Osteoblast (primary cell): ENCODE results near the gene FARP1. TPM values are rescaled to one million over a fixed set of nuclear protein-coding genes. Genes with fewer than 3 reads are reported as not detected.
A peak's percentile ranks its signal among the peaks of the same experiment; 100 is the strongest.

Source experiments
- DNase-seq: peaks from one replicate; pipeline ENCODE4 v3.0.0; 2011; ENCODE audit warnings: low spot score, mixed read lengths; ENCODE audit not compliant: insufficient read length; ENCODE audit errors: missing footprints
- H2AFZ ChIP-seq: 2 replicates; pipeline ENCODE4 v1.6.0; 2011; ENCODE audit warnings: mild to moderate bottlenecking, low read length
- H3K27ac ChIP-seq: 2 replicates; pipeline ENCODE4 v1.5.1; 2011; ENCODE audit warnings: mild to moderate bottlenecking, low read depth, low read length, moderate library complexity
- H3K27me3 ChIP-seq: 2 replicates; pipeline ENCODE4 v1.6.0; 2012; ENCODE audit warnings: mild to moderate bottlenecking, control low read depth, inconsistent platforms, low read length, moderate library complexity; ENCODE audit not compliant: insufficient read depth
- H3K36me3 ChIP-seq: 2 replicates; pipeline ENCODE4 v1.5.1; 2011; ENCODE audit warnings: mild to moderate bottlenecking, low read length, control low read depth, moderate library complexity; ENCODE audit not compliant: insufficient read depth
- H3K4me1 ChIP-seq: 2 replicates; pipeline ENCODE4 v1.5.1; 2011; ENCODE audit warnings: mild to moderate bottlenecking, low read length, control low read depth, moderate library complexity; ENCODE audit not compliant: insufficient read depth
- H3K4me2 ChIP-seq: 2 replicates; pipeline ENCODE4 v1.6.0; 2011; ENCODE audit warnings: mild to moderate bottlenecking, low read length; ENCODE audit not compliant: insufficient read depth
- H3K4me3 ChIP-seq: fragments of 200-600 bp; sonication (generic); 3 replicates; pipeline ENCODE4 v1.5.1; 2012; ENCODE audit warnings: mild to moderate bottlenecking, low read length, inconsistent platforms; ENCODE audit not compliant: insufficient read depth
- H3K79me2 ChIP-seq: 2 replicates; pipeline ENCODE4 v1.6.0; 2012; ENCODE audit warnings: mild to moderate bottlenecking, low read length, control low read depth, inconsistent platforms; ENCODE audit not compliant: insufficient read depth
- H3K9me3 ChIP-seq: 2 replicates; pipeline ENCODE4 v1.5.1; 2011; ENCODE audit warnings: low read depth, low read length, control low read depth
- H4K20me1 ChIP-seq: 2 replicates; pipeline ENCODE4 v1.6.0; 2012; ENCODE audit warnings: mild to moderate bottlenecking, low read length, control low read depth; ENCODE audit not compliant: insufficient read depth
- total RNA-seq: library from RNA; depleted of rRNA; stranded (reverse); fragments of >200 nt; gene quantifications from 2 replicates; pipeline ENCODE4 v1.2.3, GENCODE V29; 2012
- TF ChIP-seq, protein P1 (sequence below): IDR thresholded peaks from 2 replicates; pipeline ENCODE4 v1.5.1; 2011; ENCODE audit warnings: mild to moderate bottlenecking, low read depth, low read length, moderate library complexity; ENCODE audit errors: extremely low read depth

Gene FARP1
- total RNA-seq, 1 donor, result 36.2 TPM

DNA sequence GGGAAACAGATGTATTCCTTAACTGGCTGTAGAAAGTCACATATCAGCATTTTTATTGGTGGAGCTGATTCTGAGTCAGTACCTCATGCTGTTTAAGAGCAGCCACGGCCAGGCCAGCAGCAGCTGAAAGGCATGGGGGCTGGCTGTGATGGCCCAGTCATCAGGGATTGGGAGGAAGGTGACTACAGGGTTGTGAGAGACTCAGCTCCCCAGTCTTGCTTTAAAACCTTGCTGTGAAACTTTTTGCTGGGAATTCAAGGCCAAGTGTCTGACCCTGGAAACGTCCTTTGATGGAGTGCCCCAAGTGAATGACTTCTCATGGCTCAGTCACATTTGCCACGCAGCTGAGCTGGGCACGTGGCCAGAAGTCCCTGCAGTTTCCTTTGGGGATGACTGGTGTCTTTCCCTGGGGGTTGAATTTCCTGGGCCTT, 73.3 kb downstream of the FARP1 start:
- Histone ChIP-seq H2AFZ (no peak overlapping the region), H3K36me3 (peaks cover 24% of the 10 kb centered on the region), H3K4me2 (no peak overlapping the region), H3K9me3 (no peaks in the 10 kb centered on the region), H4K20me1 (no peaks in the 10 kb centered on the region), H3K79me2 (peaks cover 64% of the 10 kb centered on the region), H3K27me3 (no peaks in the 10 kb centered on the region), H3K27ac (peak overlapping the region; percentile 90), H3K4me1 (peaks cover 51% of the 10 kb centered on the region), H3K4me3 (no peak overlapping the region)
- TF ChIP-seq, protein P1, sequence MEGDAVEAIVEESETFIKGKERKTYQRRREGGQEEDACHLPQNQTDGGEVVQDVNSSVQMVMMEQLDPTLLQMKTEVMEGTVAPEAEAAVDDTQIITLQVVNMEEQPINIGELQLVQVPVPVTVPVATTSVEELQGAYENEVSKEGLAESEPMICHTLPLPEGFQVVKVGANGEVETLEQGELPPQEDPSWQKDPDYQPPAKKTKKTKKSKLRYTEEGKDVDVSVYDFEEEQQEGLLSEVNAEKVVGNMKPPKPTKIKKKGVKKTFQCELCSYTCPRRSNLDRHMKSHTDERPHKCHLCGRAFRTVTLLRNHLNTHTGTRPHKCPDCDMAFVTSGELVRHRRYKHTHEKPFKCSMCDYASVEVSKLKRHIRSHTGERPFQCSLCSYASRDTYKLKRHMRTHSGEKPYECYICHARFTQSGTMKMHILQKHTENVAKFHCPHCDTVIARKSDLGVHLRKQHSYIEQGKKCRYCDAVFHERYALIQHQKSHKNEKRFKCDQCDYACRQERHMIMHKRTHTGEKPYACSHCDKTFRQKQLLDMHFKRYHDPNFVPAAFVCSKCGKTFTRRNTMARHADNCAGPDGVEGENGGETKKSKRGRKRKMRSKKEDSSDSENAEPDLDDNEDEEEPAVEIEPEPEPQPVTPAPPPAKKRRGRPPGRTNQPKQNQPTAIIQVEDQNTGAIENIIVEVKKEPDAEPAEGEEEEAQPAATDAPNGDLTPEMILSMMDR, result no peak
- peak; percentile 97 for DNase-seq

DNA sequence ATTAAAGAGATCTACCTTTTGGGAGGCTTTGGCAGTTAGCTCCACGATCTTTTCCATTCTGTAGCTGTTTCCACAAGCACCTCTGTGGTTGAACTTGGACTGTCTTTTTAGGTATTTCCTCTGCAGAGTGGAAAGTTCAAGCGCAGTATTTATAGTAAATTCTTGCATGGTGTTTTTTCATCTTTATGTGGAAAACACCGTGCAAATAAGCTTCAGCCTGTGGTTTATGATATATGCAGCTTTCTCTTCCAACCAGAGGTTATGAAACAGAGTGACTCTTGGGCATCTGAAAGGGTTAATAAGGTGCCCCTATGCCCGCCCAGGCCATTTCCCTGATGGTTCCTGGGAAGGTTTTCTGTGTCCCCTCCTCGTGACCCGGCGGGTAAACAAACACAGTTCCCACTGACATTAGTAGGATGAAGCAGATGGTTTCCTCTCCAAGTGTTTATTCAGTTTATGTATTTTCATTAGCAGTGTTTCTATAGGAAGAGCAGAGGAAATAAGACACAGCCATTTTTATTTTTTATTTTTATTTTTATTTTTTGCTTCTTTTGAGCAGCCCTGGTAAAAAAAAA, 73.9 kb downstream of the FARP1 start:
- no peak overlapping the region for H2AFZ ChIP-seq
- no peak overlapping the region for H3K4me2 ChIP-seq
- H3K4me3 ChIP-seq, result no peak overlapping the region
- no peaks in the 10 kb centered on the region for H4K20me1 ChIP-seq
- TF ChIP-seq, protein P1, result no peak
- peak overlapping the region; percentile 90 for H3K27ac ChIP-seq
- H3K27me3 ChIP-seq, result no peaks in the 10 kb centered on the region
- no peaks in the 10 kb centered on the region for H3K9me3 ChIP-seq
- peaks cover 62% of the 10 kb centered on the region for H3K79me2 ChIP-seq
- H3K36me3 ChIP-seq, result peaks cover 24% of the 10 kb centered on the region
- no peak for DNase-seq
- H3K4me1 ChIP-seq, result peaks cover 58% of the 10 kb centered on the region

DNA sequence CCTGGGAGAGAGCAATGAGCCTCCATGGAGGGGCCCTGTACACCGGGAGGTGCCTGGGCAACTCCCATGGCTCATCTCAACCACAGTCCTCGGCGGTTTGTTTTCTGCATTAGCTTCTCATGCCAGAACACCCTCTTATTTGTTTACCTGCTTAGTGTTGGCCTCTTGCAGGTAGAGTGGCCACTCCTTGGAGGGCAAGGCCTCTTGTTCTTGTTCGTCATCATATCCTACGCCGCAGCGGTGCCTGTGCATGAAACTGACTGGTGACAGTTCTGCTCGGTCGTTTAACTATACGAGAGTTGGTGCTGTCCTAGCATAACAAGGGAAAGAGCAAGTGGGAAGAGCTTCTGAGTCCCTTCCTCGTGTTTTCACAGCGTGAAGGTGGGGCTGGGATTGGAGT, 74.7 kb downstream of the FARP1 start:
- no peak overlapping the region for H3K4me2 ChIP-seq
- H3K27me3 ChIP-seq, result no peaks in the 10 kb centered on the region
- DNase-seq, result no peak
- H3K36me3 ChIP-seq, result peaks cover 24% of the 10 kb centered on the region
- H4K20me1 ChIP-seq, result no peaks in the 10 kb centered on the region
- no peak overlapping the region for H3K4me3 ChIP-seq
- no peaks in the 10 kb centered on the region for H3K9me3 ChIP-seq
- H3K79me2 ChIP-seq, result peaks cover 59% of the 10 kb centered on the region
- no peak overlapping the region for H3K27ac ChIP-seq
- H3K4me1 ChIP-seq, result peaks cover 63% of the 10 kb centered on the region
- TF ChIP-seq, protein P1, result no peak
- H2AFZ ChIP-seq, result no peak overlapping the region

DNA sequence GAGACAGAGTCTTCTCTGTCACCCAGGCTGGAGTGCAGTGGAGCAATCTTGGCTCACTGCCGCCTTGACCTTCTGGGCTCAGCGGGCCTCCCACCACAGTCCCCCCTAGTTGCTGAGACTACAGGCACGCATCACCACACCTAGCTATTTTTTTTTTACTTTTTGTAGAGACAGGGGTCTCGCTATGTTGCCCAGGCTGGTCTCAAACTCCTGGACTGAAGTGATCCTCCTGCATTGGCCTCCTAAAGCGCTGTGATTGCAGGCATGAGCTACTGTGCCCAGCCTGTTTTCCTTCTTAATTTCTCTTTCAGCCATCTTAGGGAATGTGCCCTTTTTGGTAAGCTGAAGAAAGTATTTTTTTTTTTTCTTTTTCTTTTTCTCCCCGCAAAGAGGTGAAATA, 76.8 kb downstream of the FARP1 start:
- Histone ChIP-seq H3K27me3 (no peaks in the 10 kb centered on the region), H3K4me2 (no peak overlapping the region), H3K4me3 (no peak overlapping the region), H3K79me2 (peaks cover 55% of the 10 kb centered on the region), H2AFZ (no peak overlapping the region), H3K4me1 (peaks cover 51% of the 10 kb centered on the region), H3K27ac (peak overlapping the region; percentile 18), H3K9me3 (no peaks in the 10 kb centered on the region), H4K20me1 (no peaks in the 10 kb centered on the region), H3K36me3 (peaks cover 9% of the 10 kb centered on the region)
- DNase-seq, result no peak
- TF ChIP-seq, protein P1, result no peak
